Right cardiac atrium (tissue), 5 donors: ENCODE measurements around the gene SLC2A8. TPM values are rescaled to one million over a fixed set of nuclear protein-coding genes. Genes with fewer than 3 reads are reported as not detected.
A peak's percentile ranks its signal among the peaks of the same experiment; 100 is the strongest.

ENCODE experiments used
- ATAC-seq, 2 donors: fragments of 200-7000 bp; cut with Tn5 transposase; one replicate each; pipeline versions ENCODE4 v1.8.0 to v1.9.1; 2020; ENCODE audit warnings: moderate library complexity in 2 of 2, mild to moderate bottlenecking in 1 of 2
- DNase-seq, 3 donors: peaks; one replicate each; pipeline ENCODE4 v3.0.0-alpha.2; 2020
- H3K27ac ChIP-seq: one replicate; pipeline ENCODE4 v1.5.1; 2013; ENCODE audit warnings: mild to moderate bottlenecking, low read length, control low read depth, moderate library complexity
- H3K27me3 ChIP-seq: one replicate; pipeline ENCODE4 v1.6.1; 2013; ENCODE audit not compliant: control insufficient read depth, insufficient read depth
- H3K4me1 ChIP-seq: one replicate; pipeline ENCODE4 v1.6.1; 2013; ENCODE audit warnings: low read length; ENCODE audit not compliant: control insufficient read depth, insufficient read depth
- H3K4me3 ChIP-seq: one replicate; pipeline ENCODE4 v1.5.1; 2013; ENCODE audit warnings: low read length, control low read depth
- H3K9me3 ChIP-seq: one replicate; pipeline ENCODE4 v1.6.1; 2013; ENCODE audit warnings: low read length; ENCODE audit not compliant: control insufficient read depth
- WGBS: extraction: QIAGEN DNeasy Blood & Tissue Kit; methylation state at CpG from one replicate; pipeline ENCODE4 v1.1.7; 2013; 5-methylcytosine and 5-hydroxymethylcytosine counted together
- intact Hi-C, 4 donors: fragments of 100-400 bp; cut with DNase I; formaldehyde crosslinking; loops; one replicate each; pipeline versions ENCODE4 v1.11.0 to v1.14.0; 2022 to 2023
- polyA plus RNA-seq: library from polyadenylated mRNA; stranded (reverse); fragments of 200-250 nt; gene quantifications from one replicate; pipeline ENCODE4 v1.2.3, GENCODE V29; 2013
- total RNA-seq, 4 donors: library from RNA; stranded (reverse); fragmentation: NEBNext Ultra II Directional; extraction: Animal tissue kit (Norgen Biotek cat#: 25700); gene quantifications; one replicate each; pipeline ENCODE4 v1.2.1, GENCODE V29; 2021
- donor health status: healthy with polysubstance abuse.
- donor health status: DM: no; HTN: yes; CAD: no.
- donor health status: DM: no; HTN: no; CAD: no.
- donor health status: DM: no; HTN: yes; CAD: no; lungs with severe emphysema.
- donor health status: DM: yes; HTN: yes; CAD: no.

SLC2A8 gene
- total and polyA plus RNA-seq, 5 donors: 12.2 to 16.6 (median 14.1) TPM

DNA sequence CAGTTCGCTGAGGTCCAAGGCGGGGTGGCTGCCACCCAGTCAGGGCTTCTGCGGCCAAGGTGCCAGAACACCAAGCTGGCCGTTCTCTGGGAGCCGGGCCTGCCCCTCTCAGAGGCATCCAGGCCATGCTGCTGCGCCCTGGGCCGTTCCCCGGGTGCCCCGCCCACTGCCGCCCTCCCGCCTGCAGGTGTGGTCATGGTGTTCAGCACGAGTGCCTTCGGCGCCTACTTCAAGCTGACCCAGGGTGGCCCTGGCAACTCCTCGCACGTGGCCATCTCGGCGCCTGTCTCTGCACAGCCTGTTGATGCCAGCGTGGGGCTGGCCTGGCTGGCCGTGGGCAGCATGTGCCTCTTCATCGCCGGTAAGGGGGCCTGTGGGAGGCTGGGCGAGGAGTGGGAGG lies 7.7 kb downstream of the SLC2A8 start:
- Histone ChIP-seq H3K4me3 (no peak overlapping the region), H3K4me1 (peaks cover 10% of the 10 kb centered on the region), H3K27ac (no peak overlapping the region), H3K9me3 (no peaks in the 10 kb centered on the region), H3K27me3 (no peaks in the 10 kb centered on the region)
- WGBS: 93% methylated on average over 23 of the region's 23 CpGs
- intact Hi-C loops: loop anchor here in 1 of 4 donors (10.0 kb wide), 1 partner anchor 180 kb away; no protein-coding TSS in a partner anchor
- ATAC-seq (no peak), DNase-seq (no peak)

- no peak for DNase-seq
- Histone ChIP-seq H3K9me3 (no peaks in the 10 kb centered on the region), H3K27me3 (no peaks in the 10 kb centered on the region), H3K4me3 (no peak overlapping the region), H3K27ac (no peak overlapping the region), H3K4me1 (peaks cover 10% of the 10 kb centered on the region)
- WGBS: 91% methylated on average over 20 of the region's 20 CpGs
- ATAC-seq: no peak
- intact Hi-C loops: loop anchor here in 1 of 4 donors (10.0 kb wide), 1 partner anchor 181 kb away; no protein-coding TSS in a partner anchor
These were observed 8.6 kb downstream of the SLC2A8 start for GRCh38 chr9:127405344-127406125.

GRCh38 chr9:127406799-127407491 lies 10.0 kb downstream of the SLC2A8 start:
- DNase-seq: no peak
- H3K27me3 ChIP-seq: no peaks in the 10 kb centered on the region
- H3K4me1 ChIP-seq: peaks cover 10% of the 10 kb centered on the region
- H3K27ac ChIP-seq: no peak overlapping the region
- no peaks in the 10 kb centered on the region for H3K9me3 ChIP-seq
- 62% methylated on average over 13 of the region's 13 CpGs for WGBS
- H3K4me3 ChIP-seq: no peak overlapping the region
- ATAC-seq: peak in 1 of 2 donors; percentile 36
- intact Hi-C loops: loop anchor here in 1 of 4 donors (10.0 kb wide), 1 partner anchor 182 kb away; no protein-coding TSS in a partner anchor

GRCh38 chr9:127407492-127407843 lies 10.5 kb downstream of the SLC2A8 start:
- Histone ChIP-seq H3K9me3 (no peaks in the 10 kb centered on the region), H3K27ac (no peak overlapping the region), H3K27me3 (no peaks in the 10 kb centered on the region), H3K4me1 (peaks cover 10% of the 10 kb centered on the region), H3K4me3 (no peak overlapping the region)
- intact Hi-C loops: loop anchor here in 1 of 4 donors (10.0 kb wide), 1 partner anchor 183 kb away; no protein-coding TSS in a partner anchor
- DNase-seq (no peak), ATAC-seq (peak in 1 of 2 donors; percentile 38)
- WGBS: 48% methylated on average over 6 of the region's 6 CpGs

DNA sequence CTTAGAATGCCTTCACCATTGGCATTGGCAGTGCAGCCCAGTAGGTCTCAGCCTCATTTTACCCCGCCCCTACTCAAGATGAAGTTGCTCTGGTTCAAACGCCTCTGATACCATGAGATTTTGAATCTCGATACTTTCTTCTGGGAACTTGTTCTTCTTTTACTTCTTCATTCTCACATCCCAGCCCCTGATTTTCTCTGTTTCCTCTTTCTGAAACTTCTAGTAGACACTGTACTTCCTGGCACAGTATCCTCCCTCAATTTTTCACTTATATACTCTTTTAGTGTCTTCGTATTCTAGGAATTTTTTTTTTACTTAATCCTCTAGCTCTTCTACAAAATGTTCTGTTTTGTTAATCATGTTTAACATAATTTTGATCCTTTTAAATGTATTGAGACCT lies 14.2 kb downstream of the SLC2A8 start:
- H3K9me3 ChIP-seq: no peaks in the 10 kb centered on the region
- no peak for DNase-seq
- intact Hi-C loops: no loop called here
- no peak for ATAC-seq
- no peak overlapping the region for H3K27ac ChIP-seq
- WGBS: 83% methylated on average over 4 of the region's 4 CpGs
- no peak overlapping the region for H3K4me3 ChIP-seq
- H3K4me1 ChIP-seq: peaks cover 10% of the 10 kb centered on the region
- H3K27me3 ChIP-seq: no peaks in the 10 kb centered on the region

GRCh38 chr9:127415141-127415540 lies 18.2 kb downstream of the SLC2A8 start:
- no peaks in the 10 kb centered on the region for H3K4me1 ChIP-seq
- no peak for ATAC-seq
- intact Hi-C loops: no loop called here

DNA sequence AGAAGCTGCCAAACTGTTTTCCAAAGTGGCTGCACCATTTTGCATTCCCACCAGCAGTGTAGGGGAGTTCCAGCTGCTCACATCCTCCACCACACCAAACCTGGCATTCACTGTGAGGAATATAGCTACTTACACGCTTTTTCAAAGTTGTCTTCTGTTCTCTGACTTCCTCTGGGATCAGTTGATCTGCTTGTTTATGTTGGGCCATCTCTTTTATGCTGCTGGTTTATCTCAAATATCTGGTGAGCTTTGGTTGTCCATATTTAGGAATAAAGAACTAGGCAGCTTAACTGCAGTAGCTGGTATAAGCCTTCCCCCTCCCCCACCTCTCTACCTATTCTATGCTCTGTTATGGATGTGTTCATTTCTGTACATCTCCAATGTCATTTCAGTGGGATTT lies 18.7 kb downstream of the SLC2A8 start:
- Histone ChIP-seq H3K4me1 (no peaks in the 10 kb centered on the region), H3K9me3 (no peaks in the 10 kb centered on the region), H3K27ac (no peak overlapping the region), H3K4me3 (no peak overlapping the region), H3K27me3 (no peaks in the 10 kb centered on the region)
- ATAC-seq (no peak), DNase-seq (no peak)
- intact Hi-C loops: no loop called here
- 82% methylated on average over 1 of the region's 1 CpG for WGBS

More at GRCh38 chr9:127415141-127415540, 18.2 kb downstream of the SLC2A8 start:
- no peaks in the 10 kb centered on the region for H3K27me3 ChIP-seq
- no peak for DNase-seq
- no peak overlapping the region for H3K4me3 ChIP-seq
- no peak overlapping the region for H3K27ac ChIP-seq
- 86% methylated on average over 4 of the region's 4 CpGs for WGBS
- no peaks in the 10 kb centered on the region for H3K9me3 ChIP-seq

DNA sequence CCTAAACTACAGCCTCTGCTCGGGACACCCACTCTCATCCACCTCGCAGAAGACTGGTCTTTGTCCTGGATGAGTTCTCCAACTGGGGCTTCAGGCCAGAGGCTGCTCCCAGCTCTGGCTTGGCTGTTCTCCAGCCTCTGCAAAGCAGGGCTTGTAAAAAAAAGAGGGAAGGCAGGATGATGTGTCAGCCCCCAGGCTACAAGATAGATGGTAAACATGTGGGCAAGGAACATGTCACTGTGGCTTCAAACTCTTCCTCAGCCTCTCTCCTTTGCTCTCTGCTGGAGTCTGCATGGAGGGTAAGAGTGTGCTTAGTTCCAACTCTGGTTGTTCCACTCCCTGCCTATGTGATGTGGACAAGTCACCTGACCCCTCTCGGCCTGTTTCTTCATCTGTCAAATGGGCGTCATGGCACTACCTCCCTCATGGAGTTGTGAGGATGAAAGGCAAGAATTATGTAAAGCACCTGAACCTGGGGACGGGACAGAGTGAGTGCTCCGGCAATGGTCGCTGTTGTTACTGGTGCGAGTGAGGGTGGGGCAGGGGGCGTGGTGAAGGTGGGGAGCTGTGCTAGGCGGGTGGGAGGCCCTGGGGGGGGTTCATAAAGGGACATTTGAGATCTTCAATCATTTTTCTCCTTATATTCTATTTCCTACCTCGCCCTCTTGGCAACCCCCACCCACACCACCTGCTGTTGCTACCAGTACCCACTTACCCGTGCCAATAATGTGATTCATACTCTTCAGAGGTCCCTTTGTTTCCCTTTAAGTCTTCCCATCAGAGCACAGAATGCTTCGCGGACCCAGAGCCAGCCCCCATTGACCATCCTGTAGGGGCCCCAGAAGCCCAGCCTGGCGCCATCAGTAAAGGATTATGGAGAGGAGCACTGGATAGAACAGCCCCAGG lies 20.4 kb downstream of the SLC2A8 start:
- DNase-seq (no peak), ATAC-seq (peak in 1 of 2 donors; percentile 23)
- 73% methylated on average over 15 of the region's 15 CpGs for WGBS

DNA sequence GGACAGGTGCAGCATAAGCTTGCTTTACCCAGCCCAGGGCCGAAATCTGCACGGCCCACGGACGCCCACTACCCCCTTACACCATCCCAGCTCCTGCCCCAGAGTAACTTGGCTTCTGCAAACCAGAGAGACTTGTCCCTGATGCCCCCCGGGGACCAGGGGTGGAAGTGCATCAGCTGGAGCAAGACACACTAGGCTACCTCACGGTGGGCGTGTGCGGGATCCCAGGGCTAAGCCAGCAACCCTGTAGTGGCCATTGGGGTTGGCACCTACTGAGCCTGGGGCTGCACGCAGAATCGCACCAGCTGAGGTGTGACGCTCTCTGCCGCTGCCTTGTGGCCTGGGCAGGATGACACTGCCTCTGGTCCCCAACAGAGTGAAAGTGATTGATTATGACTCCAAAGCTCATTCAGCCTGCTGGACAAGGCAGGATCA lies 21.1 kb downstream of the SLC2A8 start:
- no peaks in the 10 kb centered on the region for H3K27me3 ChIP-seq
- DNase-seq (peak in 1 of 3 donors; percentile 69), ATAC-seq (peak; percentile 36 to 48)
- no peak overlapping the region for H3K27ac ChIP-seq
- H3K9me3 ChIP-seq: no peaks in the 10 kb centered on the region
- H3K4me1 ChIP-seq: no peaks in the 10 kb centered on the region
- WGBS: 62% methylated on average over 12 of the region's 12 CpGs
- intact Hi-C loops: no loop called here
- no peak overlapping the region for H3K4me3 ChIP-seq

More for the DNA sequence above, 20.4 kb downstream of the SLC2A8 start:
- Histone ChIP-seq H3K27me3 (no peaks in the 10 kb centered on the region), H3K27ac (no peak overlapping the region), H3K9me3 (no peaks in the 10 kb centered on the region), H3K4me1 (no peaks in the 10 kb centered on the region), H3K4me3 (no peak overlapping the region)
- intact Hi-C loops: no loop called here

DNA sequence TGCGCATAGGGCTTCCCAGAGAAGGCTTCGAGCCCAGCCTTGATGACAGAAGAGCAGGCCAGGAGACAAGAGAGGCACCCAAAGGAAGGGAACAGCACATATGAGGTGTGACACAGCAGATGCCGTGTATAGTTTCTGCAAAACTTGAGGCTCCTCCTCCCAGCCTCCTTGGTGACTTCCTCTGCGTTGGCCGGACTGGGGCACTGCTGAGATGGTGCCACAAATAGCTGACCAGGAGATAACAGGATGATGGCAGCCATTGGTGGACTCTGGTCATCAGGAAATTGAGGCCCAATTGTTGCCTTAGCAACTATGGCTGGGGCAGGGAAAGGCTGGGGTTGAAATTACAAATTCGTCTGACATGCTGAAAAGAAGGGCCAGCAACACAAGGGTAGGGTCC lies 22.4 kb downstream of the SLC2A8 start:
- intact Hi-C loops: no loop called here
- Histone ChIP-seq H3K27ac (no peak overlapping the region), H3K9me3 (no peaks in the 10 kb centered on the region), H3K4me3 (no peak overlapping the region), H3K27me3 (no peaks in the 10 kb centered on the region), H3K4me1 (no peaks in the 10 kb centered on the region)
- ATAC-seq: no peak
- 69% methylated on average over 6 of the region's 6 CpGs for WGBS
- DNase-seq: no peak
